ENCODE measurements around the gene LIN28B.
"Not testable (repeated sequence)": the region's sequence is repeated elsewhere in the genome, so short reads cannot be mapped to it uniquely, and the experiment has no call there.

LIN28B gene

GRCh38 chr6:105001906-105002305, 45.0 kb downstream of the LIN28B start:
- Histone ChIP-seq H3K9ac (no peak overlapping the region), H2AFZ (no peak overlapping the region), H3K4me3 (ENCODE audit: low read depth, low read length) (no peak overlapping the region), H3K4me2 (ENCODE audit: low read length) (no peak overlapping the region), H3K9me3 (ENCODE audit: control insufficient read depth, low read length) (no peaks in the 10 kb centered on the region), H3K36me3 (ENCODE audit: control insufficient read depth, insufficient read depth, low read length) (no peaks in the 10 kb centered on the region), H3K27ac (no peak overlapping the region), H3K4me1 (no peaks in the 10 kb centered on the region), H3K27me3 (ENCODE audit: control insufficient read depth, insufficient read depth, low read length) (no peaks in the 10 kb centered on the region), H3K79me2 (no peaks in the 10 kb centered on the region)
- TF ChIP-seq CTCF (IDR thresholded peaks at IDR 0.05): no peak

GRCh38 chr6:105005451-105005850, 48.5 kb downstream of the LIN28B start:
- Histone ChIP-seq H3K27me3 (ENCODE audit: control insufficient read depth, insufficient read depth, low read length) (no peaks in the 10 kb centered on the region), H3K9me3 (ENCODE audit: control insufficient read depth, low read length) (no peaks in the 10 kb centered on the region), H3K36me3 (ENCODE audit: control insufficient read depth, insufficient read depth, low read length) (no peaks in the 10 kb centered on the region), H3K9ac (no peak overlapping the region), H3K4me2 (ENCODE audit: low read length) (no peak overlapping the region), H3K4me1 (no peaks in the 10 kb centered on the region), H3K79me2 (no peaks in the 10 kb centered on the region), H2AFZ (no peak overlapping the region), H3K4me3 (ENCODE audit: low read depth, low read length) (no peak overlapping the region), H3K27ac (no peak overlapping the region)
- no peak for TF ChIP-seq CTCF (IDR thresholded peaks at IDR 0.05)

GRCh38 chr6:105013459-105013858, 56.6 kb downstream of the LIN28B start:
- H3K4me2 ChIP-seq (ENCODE audit: low read length); H3K9ac ChIP-seq; H3K79me2 ChIP-seq; H2AFZ ChIP-seq; H3K27ac ChIP-seq; H3K4me1 ChIP-seq; H3K27me3 ChIP-seq (ENCODE audit: control insufficient read depth, insufficient read depth, low read length); H3K36me3 ChIP-seq (ENCODE audit: control insufficient read depth, insufficient read depth, low read length); H3K9me3 ChIP-seq (ENCODE audit: control insufficient read depth, low read length); H3K4me3 ChIP-seq (ENCODE audit: low read depth, low read length): not testable (repeated sequence)

- H3K4me1 ChIP-seq: no peaks in the 10 kb centered on the region
Observed at GRCh38 chr6:105014448-105014847, 57.5 kb downstream of the LIN28B start.

GRCh38 chr6:105014954-105015353, 58.0 kb downstream of the LIN28B start:
- H2AFZ ChIP-seq: no peak overlapping the region
- TF ChIP-seq CTCF (IDR thresholded peaks at IDR 0.05): no peak
- no peaks in the 10 kb centered on the region for H3K9me3 ChIP-seq (ENCODE audit: control insufficient read depth, low read length)
- no peak overlapping the region for H3K9ac ChIP-seq
- H3K4me1 ChIP-seq: no peaks in the 10 kb centered on the region
- H3K4me3 ChIP-seq (ENCODE audit: low read depth, low read length): no peak overlapping the region
- no peaks in the 10 kb centered on the region for H3K27me3 ChIP-seq (ENCODE audit: control insufficient read depth, insufficient read depth, low read length)
- H3K36me3 ChIP-seq (ENCODE audit: control insufficient read depth, insufficient read depth, low read length): no peaks in the 10 kb centered on the region
- no peaks in the 10 kb centered on the region for H3K79me2 ChIP-seq
- H3K27ac ChIP-seq: no peak overlapping the region
- no peak overlapping the region for H3K4me2 ChIP-seq (ENCODE audit: low read length)

More at GRCh38 chr6:105014448-105014847, 57.5 kb downstream of the LIN28B start:
- Histone ChIP-seq H3K36me3 (ENCODE audit: control insufficient read depth, insufficient read depth, low read length) (no peaks in the 10 kb centered on the region), H3K4me2 (ENCODE audit: low read length) (no peak overlapping the region), H3K9me3 (ENCODE audit: control insufficient read depth, low read length) (no peaks in the 10 kb centered on the region), H3K4me3 (ENCODE audit: low read depth, low read length) (no peak overlapping the region), H2AFZ (no peak overlapping the region), H3K27ac (no peak overlapping the region), H3K79me2 (no peaks in the 10 kb centered on the region), H3K27me3 (ENCODE audit: control insufficient read depth, insufficient read depth, low read length) (no peaks in the 10 kb centered on the region), H3K9ac (no peak overlapping the region)
- no peak for TF ChIP-seq CTCF (IDR thresholded peaks at IDR 0.05)

Data from parathyroid adenoma (tissue), 2 donors.